ENCODE data around the gene ITPRIPL2. TPM values are rescaled to one million over a fixed set of nuclear protein-coding genes. Genes with fewer than 3 reads are reported as not detected.

ITPRIPL2 gene
- total and polyA plus RNA-seq, 2 of the 13 experiments (the other 11 are each of a cell fraction or from before 2014, with no cell fraction given), result 5.9 to 12.6 TPM

DNA sequence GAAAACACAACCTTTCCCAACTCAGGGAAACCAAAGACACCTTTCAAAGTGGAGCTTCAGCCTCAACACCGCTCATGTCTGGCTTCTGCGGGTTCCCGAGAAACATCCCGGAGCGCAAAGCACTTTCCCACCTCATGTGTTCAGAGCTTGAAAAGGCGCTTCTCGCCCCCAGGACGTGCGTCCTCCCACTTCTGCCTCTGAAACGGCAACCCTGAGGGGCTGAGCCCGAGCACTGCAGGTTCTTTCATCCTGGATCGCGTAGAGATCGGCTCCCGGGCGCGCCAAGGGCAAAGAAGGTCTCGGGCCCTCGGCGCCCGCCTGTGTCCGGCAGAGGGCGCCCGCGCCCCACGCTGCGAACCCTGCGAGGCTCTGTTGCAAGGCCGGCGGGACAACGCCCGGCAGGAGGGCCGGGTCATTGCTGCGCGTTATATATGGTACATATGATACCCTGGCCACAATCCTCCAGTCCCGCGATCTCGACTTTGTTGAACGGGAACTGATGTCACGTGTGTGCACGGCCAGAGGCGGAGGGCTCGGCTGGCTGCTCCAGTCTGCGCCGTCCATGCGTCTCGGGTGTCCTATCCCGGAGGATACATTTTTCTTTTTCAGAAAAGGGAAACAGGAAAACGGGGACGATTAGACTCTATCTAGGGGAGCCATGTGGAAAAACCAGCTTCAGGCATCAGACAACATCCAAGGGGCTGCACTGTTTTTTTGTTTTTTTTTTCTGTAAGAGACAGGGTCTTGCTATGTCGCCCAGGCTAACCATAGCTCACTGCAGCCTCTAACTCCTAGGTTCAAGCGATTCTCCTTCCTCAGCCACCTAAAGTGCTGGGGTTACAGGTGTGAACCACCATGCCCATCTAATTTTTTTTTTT is 27.2 kb upstream of the ITPRIPL2 start (continued):
- TF ChIP-seq, protein P1, sequence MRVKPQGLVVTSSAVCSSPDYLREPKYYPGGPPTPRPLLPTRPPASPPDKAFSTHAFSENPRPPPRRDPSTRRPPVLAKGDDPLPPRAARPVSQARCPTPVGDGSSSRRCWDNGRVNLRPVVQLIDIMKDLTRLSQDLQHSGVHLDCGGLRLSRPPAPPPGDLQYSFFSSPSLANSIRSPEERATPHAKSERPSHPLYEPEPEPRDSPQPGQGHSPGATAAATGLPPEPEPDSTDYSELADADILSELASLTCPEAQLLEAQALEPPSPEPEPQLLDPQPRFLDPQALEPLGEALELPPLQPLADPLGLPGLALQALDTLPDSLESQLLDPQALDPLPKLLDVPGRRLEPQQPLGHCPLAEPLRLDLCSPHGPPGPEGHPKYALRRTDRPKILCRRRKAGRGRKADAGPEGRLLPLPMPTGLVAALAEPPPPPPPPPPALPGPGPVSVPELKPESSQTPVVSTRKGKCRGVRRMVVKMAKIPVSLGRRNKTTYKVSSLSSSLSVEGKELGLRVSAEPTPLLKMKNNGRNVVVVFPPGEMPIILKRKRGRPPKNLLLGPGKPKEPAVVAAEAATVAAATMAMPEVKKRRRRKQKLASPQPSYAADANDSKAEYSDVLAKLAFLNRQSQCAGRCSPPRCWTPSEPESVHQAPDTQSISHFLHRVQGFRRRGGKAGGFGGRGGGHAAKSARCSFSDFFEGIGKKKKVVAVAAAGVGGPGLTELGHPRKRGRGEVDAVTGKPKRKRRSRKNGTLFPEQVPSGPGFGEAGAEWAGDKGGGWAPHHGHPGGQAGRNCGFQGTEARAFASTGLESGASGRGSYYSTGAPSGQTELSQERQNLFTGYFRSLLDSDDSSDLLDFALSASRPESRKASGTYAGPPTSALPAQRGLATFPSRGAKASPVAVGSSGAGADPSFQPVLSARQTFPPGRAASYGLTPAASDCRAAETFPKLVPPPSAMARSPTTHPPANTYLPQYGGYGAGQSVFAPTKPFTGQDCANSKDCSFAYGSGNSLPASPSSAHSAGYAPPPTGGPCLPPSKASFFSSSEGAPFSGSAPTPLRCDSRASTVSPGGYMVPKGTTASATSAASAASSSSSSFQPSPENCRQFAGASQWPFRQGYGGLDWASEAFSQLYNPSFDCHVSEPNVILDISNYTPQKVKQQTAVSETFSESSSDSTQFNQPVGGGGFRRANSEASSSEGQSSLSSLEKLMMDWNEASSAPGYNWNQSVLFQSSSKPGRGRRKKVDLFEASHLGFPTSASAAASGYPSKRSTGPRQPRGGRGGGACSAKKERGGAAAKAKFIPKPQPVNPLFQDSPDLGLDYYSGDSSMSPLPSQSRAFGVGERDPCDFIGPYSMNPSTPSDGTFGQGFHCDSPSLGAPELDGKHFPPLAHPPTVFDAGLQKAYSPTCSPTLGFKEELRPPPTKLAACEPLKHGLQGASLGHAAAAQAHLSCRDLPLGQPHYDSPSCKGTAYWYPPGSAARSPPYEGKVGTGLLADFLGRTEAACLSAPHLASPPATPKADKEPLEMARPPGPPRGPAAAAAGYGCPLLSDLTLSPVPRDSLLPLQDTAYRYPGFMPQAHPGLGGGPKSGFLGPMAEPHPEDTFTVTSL (CRISPR knock-in tag; IDR thresholded peaks at IDR 0.05; ENCODE audit: borderline replicate concordance), result peak; percentile 71; the same call in 1 of the 2 replicates
- TF ChIP-seq ZNF724P (CRISPR knock-in tag; IDR thresholded peaks at IDR 0.05; ENCODE audit: borderline replicate concordance) (no peak; the same call in 1 of the 2 replicates), PLRG1 (conservative IDR thresholded peaks at IDR 0.05) (no peak), ZNF292 (CRISPR knock-in tag; IDR thresholded peaks at IDR 0.05; ENCODE audit: borderline replicate concordance, low read depth) (no peak), ZNF879 (CRISPR knock-in tag; IDR thresholded peaks at IDR 0.05) (no peak), RARG (CRISPR knock-in tag; IDR thresholded peaks at IDR 0.05; ENCODE audit: low read depth) (no peak), SMAD9 (CRISPR knock-in tag; IDR thresholded peaks at IDR 0.05) (peak; percentile 63; the same call in 1 of the 2 replicates), ZNF7 (CRISPR knock-in tag; IDR thresholded peaks at IDR 0.05) (no peak), FOXK2 (IDR thresholded peaks at IDR 0.05) (no peak), BRD4 (CRISPR knock-in tag; IDR thresholded peaks at IDR 0.05) (peak; percentile 78; the same call in 1 of the 2 replicates), XRCC5 (optimal IDR thresholded peaks at IDR 0.05; ENCODE audit: low read length) (peak; percentile 99), ZNF777 (CRISPR knock-in tag; IDR thresholded peaks at IDR 0.05) (peak; percentile 73)
- TF ChIP-seq, protein P2, sequence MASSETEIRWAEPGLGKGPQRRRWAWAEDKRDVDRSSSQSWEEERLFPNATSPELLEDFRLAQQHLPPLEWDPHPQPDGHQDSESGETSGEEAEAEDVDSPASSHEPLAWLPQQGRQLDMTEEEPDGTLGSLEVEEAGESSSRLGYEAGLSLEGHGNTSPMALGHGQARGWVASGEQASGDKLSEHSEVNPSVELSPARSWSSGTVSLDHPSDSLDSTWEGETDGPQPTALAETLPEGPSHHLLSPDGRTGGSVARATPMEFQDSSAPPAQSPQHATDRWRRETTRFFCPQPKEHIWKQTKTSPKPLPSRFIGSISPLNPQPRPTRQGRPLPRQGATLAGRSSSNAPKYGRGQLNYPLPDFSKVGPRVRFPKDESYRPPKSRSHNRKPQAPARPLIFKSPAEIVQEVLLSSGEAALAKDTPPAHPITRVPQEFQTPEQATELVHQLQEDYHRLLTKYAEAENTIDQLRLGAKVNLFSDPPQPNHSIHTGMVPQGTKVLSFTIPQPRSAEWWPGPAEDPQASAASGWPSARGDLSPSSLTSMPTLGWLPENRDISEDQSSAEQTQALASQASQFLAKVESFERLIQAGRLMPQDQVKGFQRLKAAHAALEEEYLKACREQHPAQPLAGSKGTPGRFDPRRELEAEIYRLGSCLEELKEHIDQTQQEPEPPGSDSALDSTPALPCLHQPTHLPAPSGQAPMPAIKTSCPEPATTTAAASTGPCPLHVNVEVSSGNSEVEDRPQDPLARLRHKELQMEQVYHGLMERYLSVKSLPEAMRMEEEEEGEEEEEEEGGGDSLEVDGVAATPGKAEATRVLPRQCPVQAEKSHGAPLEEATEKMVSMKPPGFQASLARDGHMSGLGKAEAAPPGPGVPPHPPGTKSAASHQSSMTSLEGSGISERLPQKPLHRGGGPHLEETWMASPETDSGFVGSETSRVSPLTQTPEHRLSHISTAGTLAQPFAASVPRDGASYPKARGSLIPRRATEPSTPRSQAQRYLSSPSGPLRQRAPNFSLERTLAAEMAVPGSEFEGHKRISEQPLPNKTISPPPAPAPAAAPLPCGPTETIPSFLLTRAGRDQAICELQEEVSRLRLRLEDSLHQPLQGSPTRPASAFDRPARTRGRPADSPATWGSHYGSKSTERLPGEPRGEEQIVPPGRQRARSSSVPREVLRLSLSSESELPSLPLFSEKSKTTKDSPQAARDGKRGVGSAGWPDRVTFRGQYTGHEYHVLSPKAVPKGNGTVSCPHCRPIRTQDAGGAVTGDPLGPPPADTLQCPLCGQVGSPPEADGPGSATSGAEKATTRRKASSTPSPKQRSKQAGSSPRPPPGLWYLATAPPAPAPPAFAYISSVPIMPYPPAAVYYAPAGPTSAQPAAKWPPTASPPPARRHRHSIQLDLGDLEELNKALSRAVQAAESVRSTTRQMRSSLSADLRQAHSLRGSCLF (CRISPR knock-in tag; IDR thresholded peaks at IDR 0.05; ENCODE audit: borderline replicate concordance), result peak; percentile 87; the same call in 1 of the 2 replicates
- TF ChIP-seq, protein P3, sequence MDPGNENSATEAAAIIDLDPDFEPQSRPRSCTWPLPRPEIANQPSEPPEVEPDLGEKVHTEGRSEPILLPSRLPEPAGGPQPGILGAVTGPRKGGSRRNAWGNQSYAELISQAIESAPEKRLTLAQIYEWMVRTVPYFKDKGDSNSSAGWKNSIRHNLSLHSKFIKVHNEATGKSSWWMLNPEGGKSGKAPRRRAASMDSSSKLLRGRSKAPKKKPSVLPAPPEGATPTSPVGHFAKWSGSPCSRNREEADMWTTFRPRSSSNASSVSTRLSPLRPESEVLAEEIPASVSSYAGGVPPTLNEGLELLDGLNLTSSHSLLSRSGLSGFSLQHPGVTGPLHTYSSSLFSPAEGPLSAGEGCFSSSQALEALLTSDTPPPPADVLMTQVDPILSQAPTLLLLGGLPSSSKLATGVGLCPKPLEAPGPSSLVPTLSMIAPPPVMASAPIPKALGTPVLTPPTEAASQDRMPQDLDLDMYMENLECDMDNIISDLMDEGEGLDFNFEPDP (CRISPR knock-in tag; conservative IDR thresholded peaks at IDR 0.05), result no peak

Data from HepG2 (cell line).